H9 (cell line): ENCODE data around the gene USP36. TPM values are rescaled to one million over a fixed set of nuclear protein-coding genes. Genes with fewer than 3 reads are reported as not detected.

ENCODE experiments used
- DNase-seq: peaks from one replicate; pipeline ENCODE4 v3.0.0-alpha.2; 2017
- H2AFZ ChIP-seq: one replicate; pipeline ENCODE4 v1.6.1; 2013; ENCODE audit warnings: mild to moderate bottlenecking, low read length, control low read depth, moderate library complexity
- H2AK5ac ChIP-seq: 2 replicates; pipeline ENCODE4 v1.6.1; 2013; ENCODE audit warnings: low read length, control low read depth, mixed read lengths; ENCODE audit not compliant: insufficient read length
- H2BK120ac ChIP-seq: one replicate; pipeline ENCODE4 v1.6.1; 2013; ENCODE audit warnings: low read depth, mild to moderate bottlenecking, low read length, control low read depth, inconsistent platforms; ENCODE audit not compliant: poor library complexity, severe bottlenecking
- H2BK12ac ChIP-seq: 2 replicates; pipeline ENCODE4 v1.6.1; 2013; ENCODE audit warnings: low read length, control low read depth, mixed read lengths, low read depth; ENCODE audit not compliant: insufficient read length
- H2BK15ac ChIP-seq: 2 replicates; pipeline ENCODE4 v1.6.1; 2013; ENCODE audit warnings: low read depth, low read length, control low read depth
- H2BK20ac ChIP-seq: one replicate; pipeline ENCODE4 v1.6.1; 2013; ENCODE audit warnings: low read depth, mild to moderate bottlenecking, low read length, control low read depth, inconsistent platforms; ENCODE audit not compliant: poor library complexity, severe bottlenecking
- H2BK5ac ChIP-seq: 2 replicates; pipeline ENCODE4 v1.6.1; 2013; ENCODE audit warnings: low read length, control low read depth, mixed read lengths; ENCODE audit not compliant: insufficient read length
- H3K14ac ChIP-seq: 2 replicates; pipeline ENCODE4 v1.6.1; 2013; ENCODE audit warnings: low read length, control low read depth; ENCODE audit not compliant: insufficient read depth
- H3K18ac ChIP-seq: 2 replicates; pipeline ENCODE4 v1.6.1; 2013; ENCODE audit warnings: low read depth, mild to moderate bottlenecking, mixed read lengths, low read length, control low read depth; ENCODE audit not compliant: insufficient read length
- H3K23ac ChIP-seq: 2 replicates; pipeline ENCODE4 v1.6.1; 2013; ENCODE audit warnings: low read length, control low read depth, mixed read lengths, low read depth; ENCODE audit not compliant: insufficient read length
- H3K23me2 ChIP-seq: 2 replicates; pipeline ENCODE4 v1.6.1; 2013; ENCODE audit warnings: low read depth, mild to moderate bottlenecking, mixed read lengths, low read length, control low read depth; ENCODE audit not compliant: insufficient read length, poor library complexity, severe bottlenecking
- H3K27ac ChIP-seq: 2 replicates; pipeline ENCODE4 v1.5.1; 2013; ENCODE audit warnings: low read length, control low read depth, mixed read lengths, low read depth; ENCODE audit not compliant: insufficient read length
- H3K27me3 ChIP-seq: 2 replicates; pipeline ENCODE4 v1.6.1; 2013; ENCODE audit warnings: low read length, control low read depth, inconsistent platforms; ENCODE audit not compliant: insufficient read depth
- H3K4ac ChIP-seq: 2 replicates; pipeline ENCODE4 v1.6.1; 2013; ENCODE audit warnings: low read depth, mild to moderate bottlenecking, control low read depth, inconsistent platforms, low read length, moderate library complexity
- H3K4me1 ChIP-seq: 2 replicates; pipeline ENCODE4 v1.6.1; 2013; ENCODE audit warnings: low read length, control low read depth, inconsistent platforms; ENCODE audit not compliant: insufficient read depth
- H3K4me2 ChIP-seq: 2 replicates; pipeline ENCODE4 v1.6.1; 2013; ENCODE audit warnings: low read length, control low read depth, mixed read lengths; ENCODE audit not compliant: insufficient read length, insufficient read depth
- H3K56ac ChIP-seq: 2 replicates; pipeline ENCODE4 v1.6.1; 2013; ENCODE audit warnings: low read depth, mild to moderate bottlenecking, mixed read lengths, low read length, control low read depth; ENCODE audit not compliant: insufficient read length
- H3K79me1 ChIP-seq: 2 replicates; pipeline ENCODE4 v1.6.1; 2013; ENCODE audit warnings: low read depth, mild to moderate bottlenecking, moderate library complexity, low read length, control low read depth, inconsistent platforms; ENCODE audit not compliant: insufficient read depth, poor library complexity, severe bottlenecking
- H3K79me2 ChIP-seq: 2 replicates; pipeline ENCODE4 v1.6.1; 2013; ENCODE audit warnings: low read length, control low read depth, inconsistent platforms; ENCODE audit not compliant: insufficient read depth
- H3K9ac ChIP-seq: 2 replicates; pipeline ENCODE4 v1.6.1; 2013; ENCODE audit warnings: low read length, control low read depth, mixed read lengths; ENCODE audit not compliant: insufficient read length; ENCODE audit errors: extremely low read depth
- H3K9me3 ChIP-seq: one replicate; pipeline ENCODE4 v1.6.1; 2013; ENCODE audit warnings: low read depth, low read length, inconsistent platforms; ENCODE audit not compliant: control insufficient read depth
- H3T11ph ChIP-seq: one replicate; pipeline ENCODE4 v1.6.1; 2013; ENCODE audit warnings: mild to moderate bottlenecking, low read length, control low read depth, inconsistent platforms
- H4K20me1 ChIP-seq: one replicate; pipeline ENCODE4 v1.6.1; 2013; ENCODE audit not compliant: control insufficient read depth, insufficient read length, insufficient read depth
- H4K5ac ChIP-seq: 2 replicates; pipeline ENCODE4 v1.6.1; 2013; ENCODE audit warnings: low read depth, mild to moderate bottlenecking, mixed read lengths, low read length, control low read depth; ENCODE audit not compliant: insufficient read length
- H4K8ac ChIP-seq: replicated peaks from 2 replicates; pipeline ENCODE4 v1.6.1; 2013; ENCODE audit warnings: low read length, control low read depth, mixed read lengths, low read depth; ENCODE audit not compliant: insufficient read length
- H4K91ac ChIP-seq: 2 replicates; pipeline ENCODE4 v1.6.1; 2013; ENCODE audit warnings: low read depth, mild to moderate bottlenecking, moderate library complexity, mixed read lengths, low read length, control low read depth; ENCODE audit not compliant: insufficient read length
- H3K27ac Mint-ChIP-seq, 3 experiments: 2 replicates in 2 of 3; 3 replicates in 1 of 3; pipeline ENCODE4 v1.8.0; 2020 to 2021; ENCODE audit warnings: mixed read lengths in 3 of 3, mild to moderate bottlenecking in 1 of 3, moderate library complexity in 1 of 3
- H3K27me3 Mint-ChIP-seq: 2 replicates; pipeline ENCODE4 v1.8.0; 2021; ENCODE audit warnings: low read depth, mild to moderate bottlenecking, moderate library complexity, mixed read lengths
- H3K36me3 Mint-ChIP-seq, 3 experiments: 2 replicates in 2 of 3; 3 replicates in 1 of 3; pipeline ENCODE4 v1.8.0; 2020 to 2021; ENCODE audit warnings: low read depth in 3 of 3, mixed read lengths in 3 of 3; ENCODE audit not compliant: insufficient read depth in 1 of 3
- H3K4me1 Mint-ChIP-seq, 2 experiments: 2 replicates each; pipeline ENCODE4 v1.8.0; 2020; ENCODE audit warnings: mixed read lengths in 2 of 2
- H3K4me3 Mint-ChIP-seq, 2 experiments: 2 replicates in 1 of 2; 3 replicates in 1 of 2; pipeline ENCODE4 v1.8.0; 2020 to 2021; ENCODE audit warnings: mild to moderate bottlenecking in 2 of 2, mixed read lengths in 2 of 2, moderate library complexity in 1 of 2
- H3K9me3 Mint-ChIP-seq, 2 experiments: 2 replicates in 1 of 2; 3 replicates in 1 of 2; pipeline ENCODE4 v1.8.0; 2020; ENCODE audit warnings: mild to moderate bottlenecking in 2 of 2, mixed read lengths in 2 of 2, moderate library complexity in 1 of 2
- CTCF ChIP-seq: fragments of 200-600 bp; sonication (generic); conservative IDR thresholded peaks from 3 replicates; pipeline ENCODE4 v1.8.0; 2021; ENCODE audit warnings: antibody characterized with exemption, mild to moderate bottlenecking
- WGBS: extraction: QIAGEN DNeasy Blood & Tissue Kit; methylation state at CpG from one replicate; pipeline ENCODE4 v1.1.7; 2013; ENCODE audit warnings: missing lambda C conversion rate, low lambda C conversion rate, mixed read lengths; ENCODE audit not compliant: insufficient read length; ENCODE audit errors: extremely low coverage; 5-methylcytosine and 5-hydroxymethylcytosine counted together
- total RNA-seq: library from RNA; stranded (reverse); gene quantifications from 2 replicates; pipeline ENCODE4 v1.2.1, GENCODE V29; 2021

Gene USP36
- total RNA-seq, 1 experiment from 2014 or later: 106 TPM

- Histone ChIP-seq H2BK20ac (no peak overlapping the region), H4K20me1 (no peaks in the 10 kb centered on the region), H3K23me2 (peaks cover 2% of the 10 kb centered on the region), H3K18ac (no peak overlapping the region), H2BK15ac (no peak overlapping the region), H4K8ac (no peak overlapping the region), H3K9me3 (no peaks in the 10 kb centered on the region), H3K27ac (no peak overlapping the region), H3K23ac (no peak overlapping the region), H2BK12ac (no peak overlapping the region), H3K4me1 (peaks cover 2% of the 10 kb centered on the region; the same call in 1 of the 2 replicates), H3K4ac (no peak overlapping the region), H3K4me2 (no peak overlapping the region), H2AK5ac (no peak overlapping the region), H4K5ac (no peak overlapping the region), H3K9ac (no peak overlapping the region), H2BK120ac (no peak overlapping the region), H2BK5ac (no peak overlapping the region), H3K14ac (no peak overlapping the region; the same call in 1 of the 2 replicates), H2AFZ (no peak overlapping the region), H3K79me1 (no peaks in the 10 kb centered on the region), H3K56ac (no peak overlapping the region), H3K79me2 (no peaks in the 10 kb centered on the region), H3T11ph (no peak overlapping the region), H4K91ac (no peak overlapping the region), H3K27me3 (no peaks in the 10 kb centered on the region)
- peaks cover 0 to 6% (median 0%) of the 10 kb centered on the region in 3 experiments; a peak in 2 of 7 replicates for H3K36me3 Mint-ChIP-seq
- H3K4me1 Mint-ChIP-seq: peaks cover 32 to 40% of the 10 kb centered on the region in 2 experiments
- H3K9me3 Mint-ChIP-seq: no peaks in the 10 kb centered on the region
- no peak for TF ChIP-seq CTCF
- no peak for DNase-seq
- H3K4me3 Mint-ChIP-seq: no peak overlapping the region
- peak overlapping the region in 1 of 3 experiments; percentile 2; a peak in 2 of 7 replicates for H3K27ac Mint-ChIP-seq
- no CpG with 5 or more reads among the region's 28 CpGs for WGBS
- no peaks in the 10 kb centered on the region; the same call in 1 of the 2 replicates for H3K27me3 Mint-ChIP-seq
These were observed 39.1 kb upstream of the USP36 start for GRCh38 chr17:78879635-78880186.
